ENCODE data around the gene RIPK4. TPM values are rescaled to one million over a fixed set of nuclear protein-coding genes. Genes with fewer than 3 reads are reported as not detected.

RIPK4 gene
- total RNA-seq, 1 donor from 2014 or later = under 0.01 TPM

DNA sequence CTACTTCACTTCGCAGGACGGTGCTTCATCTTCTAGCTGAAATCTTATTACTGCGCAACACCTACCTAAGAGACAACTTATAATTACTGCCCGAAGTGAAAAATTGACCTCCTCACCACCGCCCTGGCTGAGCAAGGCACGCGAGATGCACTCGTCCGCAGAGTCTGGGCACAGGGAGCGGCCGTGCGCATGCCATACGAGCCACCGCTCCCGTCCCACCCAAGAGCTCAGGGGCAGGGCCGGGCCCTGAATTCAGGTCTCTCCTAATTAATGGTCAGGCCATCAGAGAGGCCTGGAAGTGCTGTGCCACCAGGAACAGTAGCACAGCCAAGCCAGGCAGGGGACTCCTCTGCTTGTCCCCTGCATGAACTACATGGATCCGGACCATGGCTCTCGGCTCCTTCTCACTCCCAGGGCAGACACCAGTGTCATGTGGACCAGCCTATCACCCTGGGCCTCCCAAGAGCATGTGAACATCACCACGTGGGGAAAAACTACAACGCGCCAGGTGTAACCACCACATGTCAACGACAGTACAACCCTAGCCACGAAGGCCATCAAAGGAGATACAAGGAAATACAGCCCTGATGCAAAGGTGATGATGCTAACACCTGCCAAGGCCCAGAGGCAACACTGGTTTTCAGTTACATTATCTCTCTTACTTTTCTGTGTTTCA, 11.5 kb downstream of the RIPK4 start:
- DNase-seq (ENCODE audit: low read depth in 2 of 2) = no peak

DNA sequence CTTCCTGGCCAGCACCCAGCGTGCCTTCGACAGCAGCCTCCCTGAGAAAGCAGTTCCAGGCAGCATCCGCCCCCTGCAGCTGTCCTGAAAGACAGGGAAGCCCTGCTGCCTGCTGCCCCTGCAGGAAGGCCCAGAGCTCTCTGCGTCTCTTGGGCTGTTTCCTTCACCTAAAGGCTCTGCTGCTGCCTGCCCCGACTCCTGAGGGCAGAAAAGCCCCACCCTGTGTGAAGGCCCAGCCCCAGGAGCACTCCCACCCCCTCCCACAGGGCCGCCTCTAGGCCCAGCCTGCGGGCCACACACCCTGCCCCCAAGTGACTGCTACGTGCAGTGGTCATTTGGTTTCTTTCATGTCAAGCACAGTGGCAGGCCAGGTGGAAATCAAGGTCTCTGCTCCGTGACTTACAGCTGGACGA, 12.4 kb downstream of the RIPK4 start:
- no peak for DNase-seq (ENCODE audit: low read depth in 2 of 2)

DNA sequence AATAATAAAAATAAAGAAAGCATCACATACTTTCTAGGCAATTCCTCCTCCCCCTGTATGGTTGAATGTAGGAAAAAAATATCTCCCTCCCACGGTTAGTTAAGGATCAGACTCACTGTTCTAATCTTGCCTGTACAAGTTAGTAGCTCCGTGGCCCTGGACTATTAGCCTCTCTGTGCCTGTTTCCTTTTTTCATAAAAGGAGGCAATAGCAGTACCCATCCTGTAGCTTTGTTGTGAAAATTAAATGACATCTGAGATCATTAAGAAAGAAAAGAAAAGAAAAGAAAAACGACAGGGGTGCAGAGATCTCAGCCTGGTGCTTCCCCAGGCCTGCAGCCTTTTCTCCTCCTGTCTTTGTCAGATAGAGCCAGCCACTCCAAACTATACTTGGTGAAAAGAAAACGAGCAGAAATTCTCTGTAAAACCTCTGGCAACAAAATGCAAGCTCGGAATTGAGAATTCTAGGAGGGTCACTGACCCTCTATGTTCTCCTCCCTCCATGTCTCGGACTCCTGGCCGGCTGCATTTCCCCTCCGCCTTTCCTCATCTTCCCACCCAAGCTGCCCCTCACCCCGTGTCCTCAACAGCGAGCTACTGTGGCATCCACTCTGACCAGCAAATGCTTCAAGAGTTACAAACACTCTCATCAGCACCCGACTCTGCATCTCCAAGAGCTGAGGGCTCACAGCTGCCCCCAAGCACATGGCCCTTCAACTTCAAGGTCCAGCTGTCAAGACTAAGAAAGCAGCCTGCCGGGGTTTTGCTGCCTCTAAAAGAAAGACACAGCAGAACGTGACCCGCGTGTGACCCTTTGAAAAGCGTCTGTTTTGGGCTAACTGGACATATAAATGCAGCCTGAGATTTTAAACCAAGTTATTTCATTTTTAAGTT, 13.6 kb downstream of the RIPK4 start:
- DNase-seq (ENCODE audit: low read depth in 2 of 2) = no peak

DNA sequence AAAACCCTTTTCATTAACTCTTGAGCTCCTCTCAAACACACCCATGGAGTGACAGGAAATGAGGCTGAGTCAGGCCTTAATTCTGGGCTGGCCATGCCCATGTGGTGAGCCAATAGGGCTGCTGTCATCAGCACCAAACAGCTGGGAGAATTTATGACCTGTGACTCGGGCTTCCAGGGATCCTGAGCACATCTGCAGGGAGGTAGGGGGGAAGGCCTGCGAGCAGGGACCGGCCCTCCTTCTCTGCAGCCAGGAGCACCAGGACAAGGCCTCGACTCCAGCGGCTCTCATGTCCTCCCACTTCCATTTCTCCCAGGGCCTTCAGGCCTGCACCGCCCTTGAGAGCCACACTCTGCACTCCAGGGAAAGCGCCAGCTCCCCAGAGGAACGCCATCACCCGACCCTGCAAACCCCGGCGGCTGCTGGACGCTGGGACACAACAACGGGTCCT, 14.6 kb downstream of the RIPK4 start:
- DNase-seq (ENCODE audit: low read depth in 2 of 2) = no peak

DNA sequence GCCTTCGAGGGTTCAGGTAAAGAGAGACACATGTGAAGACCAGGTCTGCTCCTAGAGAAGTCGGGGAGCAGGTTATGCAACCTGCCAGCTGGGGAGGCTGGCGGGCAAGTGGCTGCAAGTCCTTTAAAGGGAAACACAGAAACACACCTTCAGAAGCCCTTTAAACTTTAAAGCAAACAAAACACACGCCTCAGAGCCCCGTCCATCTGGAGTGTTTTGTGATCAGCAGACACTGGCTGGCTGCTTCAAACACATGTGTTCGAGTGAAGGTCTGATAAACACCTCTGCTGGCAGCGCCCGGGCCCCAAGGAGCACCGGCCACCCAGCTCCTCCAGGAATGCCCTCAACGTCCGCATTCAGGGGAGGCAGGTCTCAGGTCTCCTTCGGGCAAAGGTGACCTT, 15.2 kb downstream of the RIPK4 start:
- DNase-seq (ENCODE audit: low read depth in 2 of 2) = no peak

DNA sequence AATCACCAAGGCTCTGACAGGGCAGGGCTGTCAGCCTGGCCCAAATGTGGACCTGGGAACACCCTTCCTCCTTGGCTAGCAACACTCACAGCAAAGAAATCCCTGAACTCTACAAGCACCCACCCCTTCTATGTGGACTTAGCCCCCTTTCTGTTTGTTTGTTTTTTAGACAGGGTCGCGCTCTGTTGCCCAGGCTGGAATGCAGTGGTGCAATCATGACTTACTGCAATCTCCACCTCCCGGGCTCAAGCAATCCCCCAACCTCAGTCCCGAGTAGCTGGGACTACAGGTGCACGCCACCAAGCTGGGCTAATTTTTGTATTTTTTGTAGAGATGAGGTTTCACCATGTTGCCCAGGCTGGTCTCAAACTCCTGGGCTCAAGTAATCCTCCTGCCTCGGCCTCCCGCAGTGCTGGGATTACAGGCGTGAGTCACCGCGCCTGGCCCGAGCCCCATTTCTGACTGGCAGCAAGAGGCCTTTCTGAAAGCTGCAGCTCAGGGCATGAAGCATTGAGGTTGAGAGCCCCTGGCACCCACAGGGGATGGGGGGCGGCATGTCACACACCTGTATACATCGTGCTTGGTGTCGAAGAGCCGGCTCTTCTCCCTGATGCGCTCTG, 16.2 kb downstream of the RIPK4 start:
- no peak for DNase-seq (ENCODE audit: low read depth in 2 of 2)

DNA sequence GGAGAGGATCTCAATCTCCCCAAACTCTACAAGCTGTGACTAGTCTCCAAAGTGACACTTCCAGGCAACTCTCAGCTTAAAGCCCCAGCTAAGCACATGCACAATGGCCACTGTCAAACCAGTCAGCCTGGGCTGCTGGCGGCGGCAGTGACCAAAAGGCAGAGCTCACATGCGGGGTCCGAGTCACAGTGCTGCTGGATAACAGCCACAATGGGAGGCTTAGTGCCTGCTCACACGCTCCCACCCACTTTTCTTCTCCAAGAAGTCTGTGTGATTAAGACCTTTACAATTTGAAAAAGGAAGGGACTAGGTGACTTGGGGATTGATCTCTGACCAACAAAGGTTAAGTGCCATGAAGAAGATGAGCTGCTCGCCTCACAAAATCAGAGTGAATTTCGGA, 16.8 kb downstream of the RIPK4 start:
- no peak for DNase-seq (ENCODE audit: low read depth in 2 of 2)

DNA sequence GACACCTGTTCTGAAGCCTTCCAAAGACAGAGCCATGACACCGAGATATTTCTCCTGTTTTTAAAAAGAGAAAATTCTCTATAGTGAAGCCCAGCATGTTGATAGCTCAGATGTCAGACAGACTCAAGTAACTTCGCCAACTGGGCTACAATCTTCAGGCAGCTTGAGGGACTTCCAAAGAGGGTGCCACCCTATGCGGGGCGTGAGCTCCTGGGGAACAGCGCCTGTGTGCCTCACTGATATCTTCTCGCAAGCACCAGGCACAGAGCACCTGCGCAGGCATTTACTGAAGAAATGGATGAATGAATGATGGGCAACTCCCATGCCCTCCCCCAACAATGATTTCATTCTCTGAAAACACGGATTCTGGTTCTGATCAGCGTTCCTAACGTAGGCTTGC, 17.6 kb downstream of the RIPK4 start:
- DNase-seq (ENCODE audit: low read depth in 2 of 2) = no peak

DNA sequence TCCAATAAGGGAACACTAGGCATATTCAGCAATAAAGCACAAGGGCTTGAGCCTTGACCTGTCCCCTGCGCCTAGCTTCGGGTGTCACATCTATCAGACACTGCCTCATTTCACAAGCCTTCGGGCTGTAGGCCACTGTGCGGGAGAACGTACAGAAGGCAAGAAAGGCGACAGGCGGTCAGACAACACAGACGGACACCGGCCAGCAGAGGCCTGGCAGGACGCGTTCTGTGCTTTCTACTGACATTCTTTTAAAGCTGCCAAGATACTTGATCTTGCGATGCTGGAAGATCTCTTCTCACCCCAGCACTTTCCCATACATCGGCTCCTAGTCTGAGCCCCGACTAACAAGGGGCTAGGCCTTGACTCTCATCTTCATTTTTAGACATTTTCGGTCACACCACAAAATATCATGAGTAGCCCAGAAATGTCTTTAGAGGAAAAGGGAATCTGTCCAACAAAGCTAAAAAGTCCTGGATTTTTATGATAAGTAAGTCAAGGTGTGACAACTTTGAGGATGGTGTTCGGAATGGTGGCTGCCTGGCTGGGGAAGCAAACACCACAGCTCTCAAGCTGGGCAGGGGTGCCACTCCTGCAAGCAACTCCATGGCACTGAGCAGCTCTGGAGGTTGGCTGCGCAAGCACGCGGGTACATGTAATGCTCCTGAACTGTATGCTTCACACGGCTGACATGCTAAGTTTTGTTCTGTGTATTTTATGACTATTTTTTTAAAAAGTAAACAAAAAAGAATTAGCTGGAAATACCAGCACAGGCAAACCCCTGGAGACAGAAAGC, 18.7 kb downstream of the RIPK4 start:
- DNase-seq (ENCODE audit: low read depth in 2 of 2) = no peak

DNA sequence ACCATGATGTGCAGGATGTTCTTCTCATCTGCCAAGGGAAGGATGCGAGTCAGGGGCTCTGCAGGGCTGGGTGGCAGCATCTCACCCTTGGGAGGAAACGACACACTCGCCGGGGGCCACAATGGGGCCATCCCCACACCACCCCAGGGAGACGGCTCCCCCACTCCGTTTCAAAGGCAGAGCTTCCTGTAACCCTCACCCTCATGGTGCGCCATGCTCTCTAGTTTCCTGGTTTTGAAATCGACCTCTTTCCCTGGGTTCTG, 20.2 kb downstream of the RIPK4 start:
- DNase-seq (ENCODE audit: low read depth in 2 of 2) = no peak

DNA sequence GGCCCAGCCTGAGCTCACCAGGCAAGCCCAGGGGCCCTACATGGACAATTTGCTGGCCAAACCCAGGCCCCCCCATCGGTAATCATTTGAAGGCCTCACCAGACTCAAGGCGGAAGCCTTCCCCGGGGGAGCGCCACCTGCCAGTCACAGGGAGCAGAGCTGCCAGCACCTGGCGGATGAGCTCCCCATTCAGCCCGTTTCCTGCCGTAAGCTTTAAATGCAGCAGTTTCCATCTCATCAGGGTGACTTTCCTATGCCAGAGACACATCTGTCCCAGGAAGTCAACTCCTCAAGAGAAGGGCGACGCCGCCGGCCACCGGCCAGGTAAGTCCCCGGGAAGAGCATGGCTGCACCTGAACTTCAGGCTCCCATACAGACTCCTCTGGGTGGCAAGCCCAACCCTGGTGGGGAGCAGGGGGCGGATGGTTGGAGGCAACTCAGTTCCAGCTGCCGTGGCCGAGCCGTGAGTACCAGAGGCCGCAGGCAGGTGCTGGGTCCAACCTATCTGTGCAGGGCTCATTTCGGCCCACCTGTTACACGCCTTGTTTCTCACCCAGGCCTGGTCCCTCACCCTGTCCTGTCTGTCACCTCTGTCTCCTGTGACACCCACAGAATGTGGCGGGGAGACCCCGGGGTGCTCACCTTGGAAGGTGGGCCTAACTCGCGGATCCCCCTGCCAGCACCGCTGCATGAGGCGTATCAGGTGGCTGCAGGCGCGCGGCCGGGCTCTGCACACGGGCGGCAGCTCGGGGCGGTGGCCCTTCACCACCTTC, 20.7 kb downstream of the RIPK4 start:
- no peak for DNase-seq (ENCODE audit: low read depth in 2 of 2)

DNA sequence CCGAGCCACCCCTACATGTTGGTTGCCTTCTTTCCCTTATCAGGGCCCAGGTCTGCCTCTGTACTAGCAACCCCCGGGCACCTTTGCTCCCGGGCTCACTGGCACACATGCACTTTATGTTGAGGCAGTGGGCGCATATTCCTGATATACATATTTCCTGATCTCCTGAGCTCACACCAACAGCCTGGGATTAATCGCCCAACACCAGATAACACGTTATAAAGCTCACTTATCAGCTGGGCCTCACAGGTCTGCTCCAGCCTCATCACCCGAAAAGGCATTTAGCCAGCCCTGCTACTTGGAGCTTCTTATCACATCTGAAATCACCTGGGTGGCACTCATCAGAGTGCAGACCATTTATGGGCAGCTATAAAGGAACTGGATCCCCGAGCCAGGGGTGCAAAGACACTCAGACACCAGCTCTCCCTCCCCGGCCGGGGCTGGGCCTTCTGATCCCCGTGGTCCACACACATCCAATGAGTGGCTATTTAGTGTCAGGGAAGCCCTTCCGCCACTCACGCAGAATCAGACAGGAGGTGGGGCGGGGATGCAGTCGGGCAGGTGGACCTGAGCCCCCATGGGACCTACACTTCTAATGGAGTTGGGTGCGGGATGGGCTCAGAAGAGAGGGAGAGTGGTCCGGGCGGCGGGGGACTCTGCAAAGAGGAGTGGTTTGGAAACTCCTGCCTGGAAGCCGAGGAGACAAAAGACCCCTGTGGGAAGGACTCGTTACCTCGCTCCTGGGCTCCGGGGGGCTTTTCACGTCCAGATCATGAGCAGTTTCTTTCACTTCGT, 21.6 kb downstream of the RIPK4 start:
- DNase-seq (ENCODE audit: low read depth in 2 of 2) = no peak

DNA sequence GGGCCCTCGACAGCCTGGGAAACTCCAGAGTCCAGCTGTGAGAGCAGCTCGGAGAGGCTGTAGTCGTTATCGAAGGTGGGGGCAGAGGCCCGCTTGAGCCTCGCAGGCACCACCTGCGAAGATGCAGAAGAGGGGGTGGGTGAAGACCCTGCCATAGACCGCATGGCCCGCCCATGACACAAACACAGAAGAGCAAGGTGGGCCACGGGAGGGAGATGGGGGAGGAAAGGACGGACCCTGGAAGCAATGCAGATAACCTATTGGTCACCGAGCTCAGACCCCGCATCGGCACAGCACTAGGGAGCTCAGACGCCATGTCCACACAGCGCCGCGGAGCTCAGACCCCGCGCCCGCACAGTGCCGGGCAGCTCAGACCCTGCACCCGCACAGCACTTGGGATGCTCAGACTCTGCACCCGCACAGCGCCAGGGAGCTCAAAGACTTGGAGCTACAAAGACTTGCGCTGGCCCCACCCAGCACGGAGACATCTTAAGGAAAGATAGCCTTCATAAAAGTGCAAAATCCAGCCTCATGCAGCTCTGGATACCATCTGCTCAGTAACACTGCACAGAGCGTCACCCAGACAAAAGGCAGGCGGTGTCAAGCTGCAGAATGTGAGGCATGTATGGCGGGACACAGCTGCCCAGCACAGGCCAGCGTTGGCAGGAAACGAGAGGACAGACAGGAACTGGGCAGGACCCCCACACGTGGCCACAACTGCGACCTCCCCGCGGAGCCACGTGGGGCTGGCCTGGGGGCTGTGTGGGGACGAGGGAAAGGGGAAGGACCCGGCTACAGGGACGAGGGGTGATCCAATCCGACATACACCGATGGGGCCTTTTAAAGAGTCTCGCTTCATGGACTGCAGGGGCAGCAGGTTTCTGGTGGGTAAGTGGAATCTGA, 22.6 kb downstream of the RIPK4 start:
- DNase-seq (ENCODE audit: low read depth in 2 of 2) = no peak

DNA sequence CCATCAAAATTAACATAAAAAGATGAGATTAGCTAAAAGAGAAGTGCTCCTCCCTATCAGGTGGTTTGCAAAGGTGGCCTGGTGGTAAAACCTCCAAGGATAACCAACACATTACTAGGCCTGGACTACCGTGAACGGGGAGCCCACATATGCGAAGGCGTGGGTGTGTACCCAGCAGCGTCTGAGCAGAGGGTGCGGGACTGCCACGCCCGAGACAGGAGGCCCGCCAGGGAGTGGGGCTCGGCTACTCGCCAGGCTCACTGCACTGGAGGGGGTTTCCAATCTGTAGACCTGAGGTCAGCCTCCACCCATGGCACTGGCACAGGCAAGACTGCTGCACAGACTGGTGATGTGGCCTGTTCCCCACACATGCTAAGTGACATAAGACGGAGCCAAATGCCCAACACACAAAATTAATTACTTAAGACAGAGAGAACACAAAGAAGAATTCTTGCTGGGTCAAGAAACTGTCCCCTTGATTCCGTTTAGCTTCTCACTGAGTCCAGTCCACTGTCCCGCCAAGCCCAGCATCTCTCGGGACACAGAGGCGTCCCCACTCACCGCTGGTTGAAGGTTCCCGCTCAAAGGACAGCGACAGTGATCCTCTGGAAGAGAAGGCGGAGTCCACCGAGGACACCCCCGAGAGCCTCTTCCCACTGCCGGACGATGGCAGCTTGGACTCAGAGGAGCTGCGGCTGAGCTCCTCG, 23.4 kb downstream of the RIPK4 start:
- DNase-seq (ENCODE audit: low read depth in 2 of 2) = no peak

DNA sequence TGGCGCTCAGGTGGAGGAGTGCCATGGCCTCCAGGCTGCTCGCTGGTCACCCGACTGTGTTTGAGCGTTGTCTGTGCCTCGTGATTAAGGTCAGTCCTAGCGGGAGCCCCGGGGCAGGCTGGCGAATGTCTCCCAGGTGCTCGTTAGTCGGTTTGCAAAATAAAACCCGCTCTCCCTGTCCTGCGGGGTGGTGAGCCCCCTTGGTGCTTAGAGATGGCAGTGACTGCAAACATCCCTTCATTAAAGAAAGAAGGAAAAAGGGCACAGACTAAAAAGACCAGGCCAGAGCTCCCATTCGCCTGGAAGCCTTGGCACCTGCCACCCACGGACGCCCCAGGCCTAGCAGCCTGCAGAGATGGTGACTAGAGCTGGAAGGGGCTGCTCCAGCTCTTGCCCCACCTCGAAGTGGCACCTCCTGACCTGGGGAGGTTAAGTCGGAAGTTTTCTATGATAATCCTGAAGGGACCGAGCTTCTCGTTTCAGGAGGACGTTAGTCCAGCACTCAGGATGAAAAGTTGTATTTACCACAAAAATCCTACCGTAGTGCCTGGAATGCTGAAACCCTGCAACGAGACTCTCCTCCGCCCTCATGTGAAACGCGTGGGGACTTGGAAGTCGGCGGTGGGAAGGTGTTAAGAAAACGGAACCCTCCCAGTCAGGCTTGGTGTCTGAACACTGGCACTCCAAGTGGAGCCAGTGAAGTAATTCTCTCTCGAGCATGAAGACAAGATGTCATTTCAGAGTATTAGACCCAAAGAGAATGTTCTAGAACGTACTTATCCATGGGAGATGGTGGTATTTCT, 24.6 kb downstream of the RIPK4 start:
- DNase-seq (ENCODE audit: low read depth in 2 of 2) = no peak

DNA sequence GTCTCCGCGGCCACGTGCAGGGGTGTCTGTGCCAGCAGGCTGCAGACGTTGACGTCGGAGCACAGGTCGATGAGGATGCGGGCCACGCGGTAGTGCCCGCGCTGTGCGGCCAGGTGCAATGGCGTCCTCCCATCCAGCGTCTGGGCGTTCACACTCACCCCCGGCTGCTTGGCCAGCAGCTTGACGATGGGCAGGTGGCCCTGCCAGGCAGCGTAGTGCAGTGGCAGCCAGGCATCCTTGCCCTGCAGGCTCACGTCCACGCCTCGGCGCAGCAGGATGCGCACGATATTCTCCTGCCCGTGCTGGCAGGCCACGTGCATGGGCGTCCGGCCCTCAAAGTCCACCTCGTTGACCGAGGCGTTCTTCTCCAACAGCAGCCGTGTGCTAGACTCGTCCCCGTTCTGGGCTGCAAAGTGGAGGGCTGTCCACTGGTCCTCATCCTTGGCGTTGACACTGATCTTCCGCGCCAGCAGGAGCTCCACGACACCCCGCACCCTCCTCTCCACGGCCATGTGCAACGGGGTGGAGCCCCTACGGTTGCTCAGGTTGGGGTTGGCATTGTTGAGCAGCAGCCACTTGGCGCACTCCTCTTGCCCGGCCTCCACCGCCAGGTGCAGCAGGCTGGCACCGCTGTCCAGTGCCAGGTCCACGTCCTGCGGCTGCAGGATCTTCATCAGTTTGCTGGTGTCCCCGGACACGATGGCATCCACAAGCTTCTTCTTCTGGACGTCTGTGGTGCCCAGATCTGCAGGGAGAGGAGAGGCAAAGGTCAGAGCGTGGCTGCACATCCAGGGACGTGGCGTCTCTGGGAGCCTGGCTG, 25.4 kb downstream of the RIPK4 start:
- DNase-seq (ENCODE audit: low read depth in 2 of 2) = no peak
